ENCODE data around the gene NR6A1.

Gene NR6A1

DNA sequence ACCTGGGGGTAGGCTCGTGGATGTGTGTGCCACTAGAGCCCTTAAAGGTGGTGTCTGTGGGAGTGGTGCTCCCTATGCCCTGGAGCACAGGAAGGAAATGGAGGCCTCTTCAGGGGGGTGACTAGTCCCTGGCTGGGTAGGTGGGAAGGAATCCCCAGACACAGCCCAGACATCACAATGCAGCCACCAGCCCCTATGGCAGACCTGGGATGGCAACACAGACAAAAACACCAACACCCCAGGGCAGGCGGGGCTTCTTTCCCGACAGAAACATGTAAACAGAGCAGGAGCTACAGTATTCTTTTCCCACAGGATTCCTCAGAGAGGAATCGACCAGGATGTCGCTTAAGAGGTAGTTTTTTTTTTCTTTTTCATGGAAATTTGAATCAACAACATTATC is 253.5 kb downstream of the NR6A1 start:
- no peak for DNase-seq

DNA sequence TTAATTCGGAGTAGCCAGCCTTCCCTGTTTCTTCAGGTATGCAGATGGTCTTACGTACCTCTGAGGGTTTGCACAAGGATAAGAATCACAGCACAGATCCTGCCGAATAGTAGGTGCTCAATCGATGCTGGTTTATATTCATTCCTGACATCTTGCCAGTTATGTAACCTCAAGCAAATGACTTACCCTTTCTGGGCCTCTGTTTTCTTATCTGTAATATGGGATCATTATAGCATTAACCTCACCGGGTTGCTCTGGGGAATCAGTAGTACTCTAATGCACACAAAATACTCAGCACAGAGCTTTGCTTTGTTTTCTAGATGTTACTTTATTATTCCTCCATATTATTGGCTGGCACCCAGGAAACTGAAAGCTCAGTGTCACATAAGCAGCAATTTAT is 256.2 kb downstream of the NR6A1 start:
- DNase-seq, result no peak

DNA sequence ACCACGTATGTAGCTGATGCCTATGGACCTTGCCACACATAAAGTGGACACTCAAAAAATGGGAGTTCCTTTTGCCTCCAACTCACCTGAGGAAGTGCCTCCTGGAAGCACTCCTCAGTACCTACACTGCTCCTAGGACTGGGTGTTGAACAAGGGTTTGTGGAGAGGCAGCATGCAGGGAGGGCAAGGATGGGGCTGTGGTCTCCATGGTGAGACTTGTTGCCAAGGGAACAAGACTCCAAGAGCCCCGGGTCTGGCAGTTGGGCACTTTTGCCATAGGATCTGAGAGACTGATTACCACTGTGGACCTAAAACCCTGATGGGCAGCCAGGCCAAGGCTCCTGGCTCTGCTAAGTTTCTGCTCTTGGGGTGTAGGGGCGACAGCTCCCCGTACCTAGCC is 257.0 kb downstream of the NR6A1 start:
- DNase-seq, result no peak

DNA sequence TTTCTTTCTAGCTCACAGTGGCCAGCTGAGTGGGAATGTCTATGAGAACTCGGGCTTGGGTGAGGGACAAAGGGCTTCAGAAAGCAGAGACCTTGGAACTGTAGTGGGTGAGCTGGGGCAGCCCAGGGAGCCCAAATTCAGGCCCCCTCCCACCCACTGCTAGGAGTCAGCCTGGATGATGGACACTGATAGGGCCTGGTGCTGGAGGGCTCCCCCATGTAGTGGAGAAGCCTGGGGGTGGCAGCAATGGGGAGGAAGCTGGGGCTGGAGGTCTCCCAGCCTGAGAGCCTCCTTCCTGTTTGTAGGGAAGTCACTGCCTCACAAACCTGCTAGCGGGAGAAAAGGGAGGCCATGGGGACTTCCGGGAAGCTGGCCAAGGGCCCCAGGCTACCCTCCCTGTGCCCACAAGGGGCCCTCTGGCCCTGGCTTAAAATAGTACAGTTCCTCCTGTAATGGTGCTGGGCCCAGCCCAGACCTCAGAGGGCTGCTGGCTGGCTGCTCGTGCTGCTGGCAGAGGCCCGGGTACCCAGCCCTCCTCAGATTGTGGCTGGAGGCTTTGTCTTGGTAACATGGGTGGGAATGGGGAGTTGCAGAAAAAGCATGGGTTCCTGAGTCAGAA is 257.6 kb downstream of the NR6A1 start:
- no peak for DNase-seq

DNA sequence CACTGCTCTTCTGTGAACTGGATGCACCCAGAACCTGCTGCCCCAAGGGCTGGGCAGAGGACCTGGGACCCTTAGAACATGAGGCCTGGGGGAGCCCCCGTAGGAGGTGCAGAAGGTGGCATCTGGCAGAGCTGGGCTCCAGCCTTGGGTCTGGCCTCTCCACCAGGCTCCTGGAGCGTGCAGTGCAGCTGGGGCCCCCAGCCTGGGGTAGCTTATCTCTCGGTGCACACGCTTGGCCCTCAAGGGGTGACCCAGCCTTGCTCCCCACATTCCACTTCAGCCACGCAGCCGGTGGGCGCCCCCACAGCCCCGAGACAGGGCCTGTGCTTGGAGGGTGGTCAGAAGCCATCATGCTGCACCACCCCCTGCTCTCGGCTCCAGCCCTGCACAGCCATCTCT is 258.3 kb downstream of the NR6A1 start:
- DNase-seq, result no peak

GRCh38 chr9:124511891-124512805 is 259.0 kb downstream of the NR6A1 start:
- no peak for DNase-seq

- no peak for DNase-seq
These were observed 259.7 kb downstream of the NR6A1 start for GRCh38 chr9:124511426-124511840.

DNA sequence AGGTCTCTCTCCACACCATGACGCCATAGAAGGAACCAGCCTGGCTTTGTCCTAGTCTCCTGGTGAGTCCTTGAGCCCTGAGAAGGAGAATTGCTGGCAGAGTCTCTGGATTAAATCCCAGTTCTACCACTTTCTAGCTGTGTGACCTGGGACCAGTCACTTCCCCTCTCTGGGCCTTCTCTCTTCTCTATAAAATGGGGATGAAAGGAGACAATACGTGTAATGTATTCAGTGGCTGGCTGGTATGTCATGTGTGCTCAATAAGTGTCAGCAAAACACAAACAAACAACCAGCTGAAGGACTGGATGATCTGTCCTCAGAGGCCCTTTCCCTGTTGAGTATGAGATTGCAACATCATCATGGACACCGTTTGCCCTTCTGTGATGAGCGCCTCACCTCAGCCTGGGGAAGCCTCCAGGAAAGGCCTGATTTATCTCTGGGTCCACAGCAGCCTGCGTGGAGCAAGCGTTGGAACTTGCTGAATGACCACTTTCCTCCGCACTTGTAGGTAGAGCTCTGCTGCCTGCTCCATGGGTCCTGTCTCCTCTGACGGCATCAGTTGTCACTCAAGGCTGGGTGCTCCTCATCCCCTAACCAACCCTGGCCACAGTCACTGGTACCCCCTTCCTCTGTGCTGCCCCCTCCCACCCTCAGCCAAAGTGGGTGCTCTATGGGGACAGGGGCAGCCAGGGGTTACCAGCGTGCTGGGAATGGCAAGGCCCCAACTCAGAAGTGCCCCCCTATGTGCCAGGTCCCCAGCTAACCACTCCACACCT is 260.3 kb downstream of the NR6A1 start:
- no peak for DNase-seq

DNA sequence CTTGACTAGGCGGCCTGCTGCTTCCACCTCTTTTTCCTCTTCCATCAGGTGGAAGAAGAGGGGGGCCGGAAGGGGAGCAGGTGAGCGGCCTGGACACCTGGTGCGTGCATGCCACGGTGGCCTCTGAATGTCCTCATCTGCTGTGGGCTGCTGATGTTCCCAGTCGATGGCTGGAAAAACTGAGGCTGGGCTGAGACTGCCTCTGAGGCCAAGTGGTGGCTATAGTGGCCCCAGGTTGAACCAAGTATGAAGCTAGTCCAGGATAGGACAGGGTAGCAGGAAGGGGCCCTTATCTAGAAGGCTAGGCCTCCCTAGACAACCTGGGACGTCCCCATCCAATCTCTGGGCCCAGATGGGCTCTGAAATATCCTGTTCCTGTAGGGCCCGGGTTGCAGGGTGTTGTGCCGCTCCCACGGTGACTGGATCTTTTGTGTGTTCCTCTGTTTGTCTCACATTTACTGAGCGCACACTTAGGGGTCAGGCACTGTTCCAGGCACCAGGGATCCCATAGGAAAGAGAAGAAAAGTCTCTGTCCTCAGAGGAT is 263.2 kb downstream of the NR6A1 start:
- DNase-seq, result no peak

GRCh38 chr9:124506931-124507879 is 263.9 kb downstream of the NR6A1 start, which contains the start of gene NR5A1:
Gene NR5A1 (minus strand): TSS chr9:124507399. CDS start chr9:124503395, 4,004 bp downstream.
- DNase-seq, result no peak

GRCh38 chr9:124506433-124506832 is 264.7 kb downstream of the NR6A1 start:
- DNase-seq, result no peak

DNA sequence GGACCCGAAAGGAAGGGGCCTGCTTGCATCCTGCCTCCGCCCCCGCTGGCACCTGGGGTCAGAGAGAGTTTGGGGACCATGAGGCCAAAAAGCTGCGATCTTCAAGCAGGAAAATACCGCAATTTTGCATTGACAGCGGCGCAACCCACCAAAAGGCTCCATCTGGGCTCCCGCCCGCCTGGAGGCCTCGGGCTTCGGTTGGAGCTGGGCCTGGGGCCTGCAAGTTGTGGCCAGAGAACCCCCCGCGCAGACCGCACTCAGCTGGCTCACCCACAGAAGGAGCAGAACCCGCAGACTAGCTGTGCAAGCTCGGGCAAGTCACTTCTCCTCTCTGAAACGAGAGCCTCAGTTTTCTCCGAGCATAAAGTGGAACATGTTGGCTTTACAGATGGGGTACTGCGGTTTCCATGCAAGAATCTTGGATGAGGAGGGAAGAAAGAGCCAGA is 265.2 kb downstream of the NR6A1 start:
- no peak for DNase-seq

GRCh38 chr9:124505006-124505900 is 265.9 kb downstream of the NR6A1 start:
- no peak for DNase-seq

DNA sequence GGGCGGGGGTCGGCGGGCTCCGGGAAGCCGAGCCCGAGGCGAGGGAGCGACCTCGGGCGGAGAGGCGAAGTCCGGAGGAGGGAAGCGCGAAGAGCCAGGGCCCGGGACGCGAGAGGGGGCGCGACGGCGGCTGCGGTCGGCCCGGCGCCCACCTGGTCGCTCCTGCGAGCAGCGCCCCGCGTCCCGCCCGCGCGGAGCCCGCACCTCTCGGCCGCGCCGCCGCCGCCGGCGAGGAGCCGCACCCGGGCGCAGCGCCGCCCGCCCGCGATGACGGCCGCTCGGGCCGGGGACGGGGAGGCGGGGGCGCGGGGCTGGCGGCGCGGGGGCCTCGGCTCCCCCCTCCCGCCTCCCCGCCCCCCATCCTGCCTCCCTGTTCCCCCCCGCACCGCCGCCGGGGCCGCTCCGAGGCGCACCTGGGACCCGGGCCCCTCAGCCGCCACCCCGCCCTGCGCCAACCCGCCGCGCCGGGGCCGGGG is 266.5 kb downstream of the NR6A1 start:
- no peak for DNase-seq

DNA sequence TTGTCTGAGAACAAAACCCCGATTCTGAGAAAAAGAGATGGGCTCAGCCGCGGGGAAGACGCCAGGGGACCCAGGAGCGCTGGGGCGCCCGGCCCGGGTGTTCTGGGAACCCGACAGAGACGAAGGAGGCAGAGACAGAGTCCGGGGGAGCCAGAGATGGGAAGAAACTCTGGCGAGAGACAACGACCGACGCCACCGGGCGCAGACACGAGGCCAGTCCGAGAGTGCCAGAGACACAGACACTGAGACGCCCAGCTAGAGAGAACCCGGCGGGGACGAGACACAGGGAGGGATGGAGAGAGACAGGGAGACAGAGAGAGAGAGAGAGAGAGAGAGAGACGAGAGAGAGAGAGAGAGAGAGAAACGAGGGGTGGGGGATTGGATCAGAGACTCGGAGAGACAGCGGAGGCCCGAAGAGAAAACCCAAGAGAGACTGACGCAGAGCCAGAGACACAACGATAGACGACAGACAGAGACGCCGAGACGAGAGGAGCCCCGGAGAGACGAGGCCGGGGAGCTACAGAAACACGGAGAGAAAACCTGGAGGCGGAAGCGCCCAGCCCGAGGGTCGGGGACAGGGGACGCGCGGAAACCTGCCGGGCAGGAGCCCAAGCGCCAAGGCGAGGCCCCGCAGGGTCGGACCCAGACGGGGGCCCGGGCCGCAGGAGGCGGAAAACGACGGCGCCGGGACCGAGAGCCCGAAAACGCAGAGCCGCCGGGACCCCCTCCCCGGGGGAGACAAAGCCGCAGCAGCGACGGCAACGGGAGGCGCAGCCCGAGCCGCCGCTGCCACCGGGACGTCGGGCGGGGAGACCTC is 267.2 kb downstream of the NR6A1 start:
- DNase-seq, result no peak

GRCh38 chr9:124502711-124503702 is 268.1 kb downstream of the NR6A1 start:
- DNase-seq, result no peak

- no peak for DNase-seq
These were observed 269.3 kb downstream of the NR6A1 start for GRCh38 chr9:124501771-124502320.
